ENCODE results near the gene CYB5D1. TPM values are rescaled to one million over a fixed set of nuclear protein-coding genes. Genes with fewer than 3 reads are reported as not detected.

CYB5D1 gene
- total RNA-seq, 1 donor from 2014 or later: 15.1 TPM

GRCh38 chr17:7833011-7833794, 24.6 kb upstream of the CYB5D1 start:
- FAIRE-seq (no peak), DNase-seq (ENCODE audit: low spot score in 2 of 2) (no peak)

DNA sequence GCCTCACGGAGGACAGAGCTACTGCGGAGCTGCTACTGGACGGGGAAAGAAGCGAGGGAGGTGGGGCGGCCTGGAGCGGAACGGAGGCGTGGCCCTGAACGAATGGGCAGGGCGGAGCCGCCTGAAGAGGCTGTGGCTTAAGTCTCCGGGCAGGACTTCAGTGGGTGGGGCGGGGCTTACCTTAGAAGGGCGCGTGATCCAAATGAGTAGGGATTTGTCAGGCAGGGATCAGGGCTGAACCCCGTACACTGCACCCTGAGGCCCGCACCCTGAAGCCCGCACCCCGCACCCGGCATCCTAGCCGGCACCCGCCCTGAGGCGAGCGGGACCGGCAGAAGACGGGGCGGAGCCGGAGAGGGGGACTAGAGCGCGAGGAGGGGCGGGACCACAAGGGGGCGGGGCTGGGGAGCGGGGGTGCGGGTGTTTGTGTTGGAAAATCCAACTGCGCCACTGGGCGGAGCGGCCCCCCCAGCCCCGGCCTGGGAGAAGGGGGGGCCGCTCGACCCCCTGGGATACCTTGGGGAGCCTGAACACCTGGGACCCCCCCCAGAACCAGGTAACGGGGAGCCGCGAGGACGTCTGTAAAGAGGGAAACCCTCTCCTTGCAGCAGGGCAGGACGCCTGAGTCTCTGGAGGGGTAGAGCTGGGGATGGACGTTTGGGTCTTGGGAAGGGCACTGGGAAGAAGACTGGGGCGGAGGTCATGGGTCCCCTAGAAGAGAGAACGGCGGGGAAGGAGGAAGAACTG, 23.8 kb upstream of the CYB5D1 start, which contains the start of gene KDM6B:
TSS of gene KDM6B (plus strand) at position 423 of the 747 bp plus-strand sequence. CDS start 11,338 bp downstream, outside the sequence.
- peak; percentile 77 to 87 for DNase-seq (ENCODE audit: low spot score in 2 of 2)
- FAIRE-seq: no peak

- DNase-seq (ENCODE audit: low spot score in 2 of 2): no peak
- no peak for FAIRE-seq
Observed at GRCh38 chr17:7834542-7834956, 23.3 kb upstream of the CYB5D1 start.

DNA sequence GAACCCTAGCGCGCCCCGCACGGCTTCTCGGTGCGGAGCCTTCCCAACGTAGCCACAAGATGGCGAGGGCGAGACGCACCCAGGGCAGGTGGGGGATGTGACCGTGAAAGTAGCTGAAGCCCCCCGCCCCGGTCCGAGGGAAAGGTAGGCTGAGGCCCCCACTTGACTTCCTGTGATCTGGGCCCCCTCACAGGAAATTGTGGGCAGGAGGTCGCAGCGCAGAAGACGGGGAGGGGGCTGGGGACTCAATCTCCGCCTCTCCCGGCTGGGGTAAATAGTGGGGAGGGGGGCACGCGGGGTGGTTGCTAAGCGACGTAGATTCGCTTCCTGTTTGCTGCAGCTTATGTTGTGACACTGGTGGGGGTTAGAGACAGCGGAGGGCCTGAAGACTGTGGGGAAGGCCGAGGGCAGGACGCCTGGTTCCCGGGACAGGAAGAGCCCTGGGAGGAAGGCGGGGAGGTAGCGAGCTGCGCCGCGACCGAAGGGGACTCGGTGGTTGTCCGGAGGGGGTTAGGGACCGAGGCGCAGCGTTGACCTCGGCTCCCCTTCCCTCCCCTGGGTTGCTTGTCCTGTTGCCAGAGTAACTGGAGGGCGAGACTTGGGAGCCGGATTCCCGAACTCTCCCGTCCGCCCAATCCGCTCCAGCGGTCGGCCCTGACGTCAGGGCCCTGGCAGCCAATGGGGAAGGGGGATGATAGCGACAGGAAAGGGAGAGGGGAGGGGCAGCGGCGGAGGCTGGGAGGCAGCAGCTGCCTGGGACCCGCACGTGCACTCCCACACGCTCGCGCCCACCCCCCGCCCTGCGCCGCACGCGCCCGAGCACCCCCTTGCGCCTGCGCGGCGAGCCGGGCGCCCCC, 22.6 kb upstream of the CYB5D1 start:
- DNase-seq (ENCODE audit: low spot score in 2 of 2): peak; percentile 96 to 98
- FAIRE-seq: no peak

DNA sequence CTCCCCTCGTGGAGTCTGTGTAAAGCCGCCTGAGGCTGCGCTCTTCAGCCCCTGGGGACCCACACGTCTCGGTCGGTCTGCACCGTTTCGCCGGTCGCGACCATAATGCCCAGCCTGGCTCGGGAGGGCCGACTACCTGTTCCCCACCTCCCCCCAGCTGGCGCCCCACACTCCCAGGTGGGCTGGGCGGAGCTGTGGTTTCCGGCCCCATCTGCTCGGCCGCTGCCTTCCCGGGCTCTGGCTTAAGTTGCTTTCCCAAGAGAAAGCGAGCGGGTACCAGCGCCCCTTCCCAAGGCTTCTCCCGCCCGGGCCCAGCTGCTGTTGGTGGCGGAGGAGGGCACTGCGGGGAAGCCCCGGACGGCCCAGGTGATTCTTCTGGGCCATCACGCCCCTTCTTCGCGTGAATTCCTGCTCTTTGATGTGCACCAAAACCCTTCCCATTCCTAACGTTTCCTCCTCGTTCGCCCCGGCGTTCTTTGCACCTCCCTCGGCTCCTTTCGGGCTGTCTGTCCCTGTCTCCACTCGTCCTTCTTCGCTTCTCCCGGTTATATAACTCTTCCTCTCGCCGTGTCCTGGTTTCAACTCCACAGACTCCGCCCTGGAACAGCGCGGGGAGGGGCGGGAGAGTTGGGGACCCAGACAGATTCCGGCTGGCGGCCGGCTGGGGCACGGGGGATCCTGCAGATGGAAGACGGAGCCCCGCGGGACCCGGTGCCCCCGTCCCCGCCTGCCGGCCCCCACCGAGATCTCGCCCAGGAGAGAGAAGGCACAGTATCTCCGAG, 21.8 kb upstream of the CYB5D1 start:
- no peak for FAIRE-seq
- peak in 1 of 2 donors; percentile 72 for DNase-seq (ENCODE audit: low spot score in 2 of 2)

GRCh38 chr17:7836596-7837407, 21.0 kb upstream of the CYB5D1 start:
- DNase-seq (ENCODE audit: low spot score in 2 of 2) (peak in 1 of 2 donors; percentile 73), FAIRE-seq (no peak)

DNA sequence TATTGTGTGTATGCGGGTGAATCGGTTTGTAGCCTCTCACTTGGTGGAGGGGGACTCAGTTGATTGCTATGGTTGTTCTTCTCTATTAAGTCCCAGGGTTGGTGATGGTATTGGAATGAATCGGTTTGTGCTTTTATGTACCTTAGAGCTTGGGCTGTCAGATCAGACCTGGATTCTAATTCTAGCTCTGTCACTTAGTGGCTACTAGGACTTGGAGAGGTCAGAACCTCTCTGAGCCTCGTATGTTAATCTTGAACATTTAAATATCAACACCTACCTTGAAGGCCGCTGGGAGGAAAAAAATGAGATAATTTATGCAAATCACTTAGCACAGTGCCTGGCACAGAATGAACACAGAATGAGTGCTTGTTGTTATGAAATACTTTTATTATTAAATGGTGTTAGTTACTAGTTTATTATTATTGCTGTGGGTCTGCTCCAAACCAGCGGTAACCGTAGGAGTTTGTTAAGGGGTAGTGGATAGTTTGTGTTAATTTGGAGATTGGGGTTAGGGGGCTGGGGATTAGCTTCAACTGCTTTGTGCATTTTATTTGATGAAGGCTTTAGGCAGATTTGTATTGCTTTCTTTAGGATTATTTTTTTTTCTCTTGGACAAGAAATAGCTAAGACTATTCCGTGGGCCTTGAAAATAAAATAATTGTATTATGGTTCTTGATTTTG, 20.3 kb upstream of the CYB5D1 start:
- no peak for FAIRE-seq
- no peak for DNase-seq (ENCODE audit: low spot score in 2 of 2)

DNA sequence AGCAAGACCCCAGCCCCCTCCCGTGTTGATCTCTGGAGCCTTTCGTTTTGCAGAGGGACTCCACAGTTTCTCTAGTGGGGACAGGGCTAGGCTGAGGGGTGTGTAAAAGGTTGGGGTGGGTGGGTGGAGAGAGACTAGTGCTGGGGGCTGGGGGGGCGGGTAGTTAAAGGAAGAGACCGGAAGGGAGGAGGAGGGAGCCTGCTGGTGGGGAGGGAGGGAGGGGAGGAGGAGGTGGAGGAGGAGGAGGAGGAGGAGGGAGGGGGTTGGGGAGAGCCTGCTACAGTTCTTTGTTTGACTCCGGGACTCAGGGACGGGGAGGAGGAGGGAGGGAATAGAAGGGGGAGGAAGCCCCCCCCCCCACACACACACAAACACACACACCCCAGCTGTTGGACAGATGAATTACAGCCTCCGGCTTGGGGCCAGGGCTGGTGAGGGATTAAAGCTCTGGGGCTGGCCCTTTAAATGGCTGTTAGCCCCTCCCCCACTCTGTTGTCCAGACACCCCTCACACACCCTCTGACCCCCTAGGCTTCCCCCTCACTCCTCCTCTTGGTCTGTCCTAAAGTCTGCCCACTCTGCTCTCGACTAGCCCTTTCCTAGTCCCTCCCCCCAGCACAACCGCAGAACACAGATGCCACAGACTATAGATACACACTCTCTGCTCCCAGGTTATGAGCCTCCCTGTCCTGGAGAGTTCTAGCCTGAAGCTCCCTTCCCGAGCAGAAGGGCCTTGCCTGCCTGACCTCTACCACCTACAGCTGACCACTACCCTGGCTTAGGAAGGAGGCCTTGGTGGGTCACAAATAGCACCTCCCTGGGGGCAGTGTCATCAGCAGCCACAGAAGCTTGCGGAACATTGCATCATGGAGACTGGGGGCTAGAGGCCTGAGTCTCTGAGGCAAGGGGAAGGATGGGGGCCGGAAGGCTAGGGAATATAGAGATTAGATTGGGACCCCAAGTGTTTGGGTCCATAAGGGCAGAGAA, 19.4 kb upstream of the CYB5D1 start:
- no peak for FAIRE-seq
- no peak for DNase-seq (ENCODE audit: low spot score in 2 of 2)

DNA sequence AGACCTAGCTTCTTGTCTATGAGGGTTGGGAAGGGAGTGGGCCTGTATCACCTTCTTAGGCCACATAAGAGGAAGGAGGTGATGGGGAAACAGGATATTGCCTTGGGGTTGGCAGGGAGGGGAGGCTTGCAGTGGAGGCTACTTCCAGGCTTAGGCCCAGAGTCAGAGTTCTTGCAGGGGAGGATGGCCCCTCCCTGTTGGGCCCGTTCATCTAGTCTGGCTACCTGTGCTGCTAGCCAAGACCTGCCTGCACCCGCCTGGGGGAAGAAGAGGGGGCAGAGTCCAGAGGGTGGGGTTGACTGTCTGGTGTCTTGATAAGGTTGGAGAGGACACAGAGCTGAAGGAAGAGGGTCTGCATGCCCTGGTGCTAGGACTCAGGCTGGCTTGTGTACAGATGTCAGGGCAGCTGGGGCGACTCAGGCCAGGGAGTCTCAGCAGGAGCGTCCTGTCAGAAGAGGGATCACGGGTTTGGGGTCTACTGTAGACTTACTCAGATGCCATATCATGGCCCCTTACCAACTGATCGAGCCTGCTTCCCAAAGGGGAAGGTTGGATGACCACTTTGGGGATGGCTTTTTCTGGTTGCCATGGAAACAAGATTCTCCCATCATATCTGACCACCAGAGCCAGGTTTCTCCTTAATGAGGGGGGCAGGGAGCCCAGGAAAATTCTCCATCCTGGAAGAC, 18.5 kb upstream of the CYB5D1 start:
- FAIRE-seq (no peak), DNase-seq (ENCODE audit: low spot score in 2 of 2) (no peak)

DNA sequence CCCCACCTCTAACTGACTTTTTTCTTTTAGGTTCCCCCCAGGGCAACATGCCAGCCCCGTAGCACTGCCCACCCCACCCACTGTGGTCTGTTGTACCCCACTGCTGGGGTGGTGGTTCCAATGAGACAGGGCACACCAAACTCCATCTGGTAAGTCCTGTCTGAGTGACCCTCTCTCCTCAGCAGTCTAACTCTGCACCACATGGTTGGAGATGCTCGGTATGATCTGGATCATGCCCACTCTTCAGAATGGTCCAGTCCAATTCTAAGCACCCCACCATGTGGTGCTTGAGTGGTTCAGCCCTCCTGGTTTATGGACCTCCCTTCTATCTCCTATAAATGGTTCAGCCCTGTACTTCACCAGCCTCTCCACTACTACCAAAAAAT, 17.9 kb upstream of the CYB5D1 start:
- FAIRE-seq: no peak
- DNase-seq (ENCODE audit: low spot score in 2 of 2): no peak

DNA sequence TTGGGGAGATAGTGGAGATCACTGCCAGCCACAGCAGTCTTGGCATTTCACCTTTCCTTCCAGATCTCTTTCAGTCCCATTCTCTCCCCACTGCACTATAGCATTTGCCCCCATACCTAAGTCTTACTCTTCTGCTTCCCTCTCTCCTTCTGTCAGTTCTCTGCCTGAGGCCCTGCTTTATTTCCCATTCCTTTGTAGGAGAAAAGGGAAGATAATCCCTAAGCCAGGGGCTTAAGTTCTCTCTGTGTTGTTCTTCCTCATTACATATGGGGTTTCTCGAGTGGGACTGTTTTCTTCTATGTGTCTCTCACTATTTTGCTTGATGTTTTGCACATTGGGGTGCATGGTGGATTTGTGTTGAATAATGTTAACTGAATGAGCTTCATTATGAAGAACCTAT, 17.4 kb upstream of the CYB5D1 start:
- no peak for FAIRE-seq

DNA sequence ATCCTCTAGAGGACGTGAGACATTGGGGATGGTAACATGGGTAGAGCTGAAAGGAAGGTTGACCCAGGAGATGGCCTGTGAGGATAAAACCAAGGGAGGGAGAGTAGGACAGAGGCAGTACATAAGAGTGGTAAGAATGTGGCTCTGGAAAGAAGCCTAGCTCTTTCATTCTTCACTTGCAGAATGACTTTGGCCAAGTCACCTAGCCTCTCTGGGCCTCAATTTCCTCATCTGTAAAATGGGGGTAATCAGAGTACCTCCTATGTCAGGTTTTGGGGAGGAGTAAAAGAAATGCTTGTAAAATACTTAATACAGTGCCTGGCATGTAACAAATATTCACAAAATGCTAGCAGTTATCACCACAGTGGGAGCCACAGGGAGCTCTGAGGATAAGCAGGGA, 16.9 kb upstream of the CYB5D1 start:
- FAIRE-seq: no peak
- DNase-seq (ENCODE audit: low spot score in 2 of 2): no peak

More for the DNA sequence above, 17.4 kb upstream of the CYB5D1 start:
- DNase-seq (ENCODE audit: low spot score in 2 of 2): no peak

DNA sequence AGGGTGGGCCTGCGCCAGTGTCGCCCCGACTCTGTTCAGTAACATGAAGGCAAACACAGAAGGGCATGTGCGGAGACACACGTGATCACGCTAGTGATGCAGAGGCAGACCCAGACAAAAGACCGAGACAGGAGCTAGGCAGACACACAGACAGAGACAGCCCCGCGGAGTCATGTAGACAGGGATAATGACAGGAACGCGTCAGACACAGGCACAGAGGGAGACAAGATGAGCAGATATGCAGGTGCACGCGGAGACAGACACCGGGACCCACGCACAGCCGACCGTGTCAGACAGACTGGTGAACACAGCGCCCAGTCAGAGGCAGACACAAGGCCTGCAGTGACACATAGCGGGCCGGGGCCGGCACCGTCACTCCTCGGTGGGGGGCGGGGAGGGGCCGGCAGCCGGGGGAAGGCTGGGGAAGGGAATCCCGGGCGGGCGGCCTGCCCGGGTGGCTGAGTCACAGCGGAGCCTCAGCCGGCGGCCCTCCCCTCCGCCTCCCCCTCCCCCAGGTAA, 16.3 kb upstream of the CYB5D1 start:
- FAIRE-seq: no peak
- DNase-seq (ENCODE audit: low spot score in 2 of 2): peak; percentile 86 to 88

DNA sequence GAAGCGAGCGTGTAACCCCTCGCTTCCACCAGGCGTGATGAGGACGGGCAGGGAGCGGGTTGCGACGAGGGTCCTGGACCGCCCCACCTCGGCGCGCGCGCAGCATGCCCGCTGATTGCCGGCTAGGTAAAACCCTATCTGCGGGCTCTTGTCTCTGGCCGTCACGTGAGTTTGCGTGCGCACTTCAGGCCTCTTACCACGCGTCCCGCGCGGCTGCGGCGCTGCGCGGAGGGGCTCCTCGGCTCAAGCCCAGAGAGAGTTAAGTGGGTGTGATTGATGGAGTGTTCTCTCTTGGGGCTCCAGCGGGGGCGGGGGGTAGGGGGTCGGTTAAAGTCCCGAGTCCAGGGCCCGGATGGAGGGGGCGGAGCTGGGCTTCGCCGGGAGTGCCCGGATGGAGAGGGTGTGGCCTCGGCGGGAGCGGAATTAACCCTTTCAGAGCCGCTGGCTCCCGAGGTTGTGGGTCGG, 15.9 kb upstream of the CYB5D1 start:
- peak; percentile 77 to 92 for DNase-seq (ENCODE audit: low spot score in 2 of 2)
- no peak for FAIRE-seq

DNA sequence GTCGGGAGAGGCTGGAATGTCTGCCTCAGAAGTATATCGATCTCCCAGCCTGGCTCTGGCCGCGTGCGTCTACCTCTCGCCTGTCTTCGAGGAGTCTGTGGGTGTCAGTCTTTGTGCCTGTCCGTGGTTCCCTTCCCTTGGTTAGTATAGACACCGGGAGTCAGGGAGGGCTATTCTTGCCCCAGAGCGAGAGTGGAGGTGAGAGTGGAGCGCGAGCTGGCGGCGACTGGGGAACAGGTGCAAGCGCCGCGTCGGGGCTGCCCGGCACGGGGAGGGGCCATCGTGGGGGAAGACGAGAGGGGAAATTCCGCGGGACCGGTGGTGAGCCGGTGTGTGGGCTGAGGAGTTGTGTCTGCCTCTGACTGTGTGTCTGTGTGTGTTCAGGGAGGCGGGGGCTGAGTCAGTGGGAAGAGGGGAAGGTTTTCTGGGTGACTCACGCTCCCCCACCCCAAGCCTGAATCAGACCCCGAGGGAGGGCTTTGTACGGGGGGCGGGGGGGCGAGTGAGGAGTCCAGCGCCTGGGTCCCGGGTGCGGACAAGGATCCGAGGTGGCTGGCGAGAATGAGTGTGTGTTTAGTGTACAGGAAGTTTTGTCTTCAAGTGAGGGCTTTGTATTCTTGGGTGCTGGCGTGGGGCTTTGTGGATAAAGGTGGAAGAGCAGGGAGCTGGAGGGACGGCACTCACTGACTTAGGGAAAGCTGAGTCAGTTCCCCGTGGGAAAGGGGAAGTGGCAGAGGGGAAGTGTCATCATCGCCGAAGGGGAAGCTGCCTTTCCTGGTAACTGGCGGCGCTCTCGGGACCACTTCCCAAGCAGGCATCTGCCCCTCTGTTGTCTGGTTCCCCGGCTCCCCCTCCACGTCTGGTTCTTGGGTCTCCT, 15.2 kb upstream of the CYB5D1 start:
- DNase-seq (ENCODE audit: low spot score in 2 of 2): peak in 1 of 2 donors; percentile 77
- FAIRE-seq: no peak

- DNase-seq (ENCODE audit: low spot score in 2 of 2): no peak
Observed at GRCh38 chr17:7843257-7843535, 14.6 kb upstream of the CYB5D1 start.

More at GRCh38 chr17:7843257-7843535, 14.6 kb upstream of the CYB5D1 start:
- no peak for FAIRE-seq

Measured in frontal cortex (tissue), 4 donors.